RWPE2 (cell line): ENCODE measurements around the gene ZC3H15.
"Not testable (repeated sequence)": the region's sequence is repeated elsewhere in the genome, so short reads cannot be mapped to it uniquely, and the experiment has no call there.

ENCODE experiments used
- ATAC-seq: fragments of 200-7000 bp; cut with Tn5 transposase; 3 replicates; pipeline ENCODE4 v1.9.1; 2021; ENCODE audit warnings: low read depth
- DNase-seq: peaks from one replicate; pipeline ENCODE4 v3.0.0-alpha.2; 2020; ENCODE audit warnings: low spot score
- H3K27ac ChIP-seq: fragments of 450-650 bp; 2 replicates; pipeline ENCODE4 v1.5.1; 2017; ENCODE audit warnings: mild to moderate bottlenecking; ENCODE audit not compliant: poor library complexity, severe bottlenecking
- H3K27me3 ChIP-seq: fragments of 250-450 bp; sonication (Bioruptor Pico); 2 replicates; pipeline ENCODE4 v1.5.1; 2021; ENCODE audit warnings: mild to moderate bottlenecking, moderate library complexity; ENCODE audit not compliant: insufficient read depth, poor library complexity, severe bottlenecking
- H3K36me3 ChIP-seq: fragments of 250-450 bp; sonication (Bioruptor Pico); 2 replicates; pipeline ENCODE4 v1.5.1; 2020; ENCODE audit warnings: low read depth, mild to moderate bottlenecking, moderate library complexity
- H3K4me1 ChIP-seq: fragments of 250-450 bp; sonication (Bioruptor Pico); 2 replicates; pipeline ENCODE4 v1.5.1; 2021; ENCODE audit warnings: mild to moderate bottlenecking, moderate library complexity; ENCODE audit not compliant: insufficient read depth, poor library complexity, severe bottlenecking
- H3K4me3 ChIP-seq: fragments of 250-450 bp; sonication (Bioruptor Pico); 2 replicates; pipeline ENCODE4 v1.5.1; 2021; ENCODE audit warnings: mild to moderate bottlenecking, moderate library complexity; ENCODE audit not compliant: severe bottlenecking
- H3K9me3 ChIP-seq: fragments of 250-450 bp; sonication (Bioruptor Pico); 2 replicates; pipeline ENCODE4 v1.5.1; 2021; ENCODE audit warnings: mild to moderate bottlenecking, moderate library complexity; ENCODE audit not compliant: severe bottlenecking
- CTCF ChIP-seq: fragments of 450-650 bp; IDR thresholded peaks from one replicate; pipeline ENCODE4 v1.5.1; 2017; ENCODE audit warnings: mild to moderate bottlenecking, moderate library complexity; ENCODE audit not compliant: poor library complexity, severe bottlenecking

Gene ZC3H15

DNA sequence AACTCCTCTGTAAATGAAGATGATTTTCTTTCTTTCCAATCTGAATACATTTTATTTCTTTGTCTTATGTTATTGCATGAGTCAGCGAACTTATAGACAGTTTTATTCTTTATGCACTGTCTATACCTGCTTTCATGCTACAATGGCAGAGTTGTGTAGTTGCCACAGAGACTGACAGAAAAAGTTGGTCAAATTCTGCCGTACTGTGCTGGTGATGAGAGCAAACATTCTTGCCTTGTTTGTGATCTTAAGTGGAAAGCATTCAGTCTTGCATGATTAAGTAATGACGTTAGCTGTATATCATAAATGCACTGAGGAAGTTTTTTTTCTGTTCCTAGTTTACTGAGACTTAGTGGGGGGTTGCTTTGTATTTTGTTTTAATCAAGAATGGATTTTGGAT is 32.9 kb downstream of the ZC3H15 start:
- no peak overlapping the region for H3K4me3 ChIP-seq
- no peak overlapping the region for H3K27ac ChIP-seq
- ATAC-seq, result no peak
- no peak for DNase-seq
- H3K4me1 ChIP-seq, result peaks cover 18% of the 10 kb centered on the region
- no peaks in the 10 kb centered on the region for H3K9me3 ChIP-seq
- H3K27me3 ChIP-seq, result no peaks in the 10 kb centered on the region
- TF ChIP-seq CTCF, result no peak
- H3K36me3 ChIP-seq, result peaks cover 22% of the 10 kb centered on the region

- not testable (repeated sequence) for H3K4me1 ChIP-seq, H3K27me3 ChIP-seq, DNase-seq, H3K9me3 ChIP-seq, H3K36me3 ChIP-seq, H3K4me3 ChIP-seq, ATAC-seq, H3K27ac ChIP-seq
Observed at GRCh38 chr2:186521570-186522153, 35.6 kb downstream of the ZC3H15 start.

DNA sequence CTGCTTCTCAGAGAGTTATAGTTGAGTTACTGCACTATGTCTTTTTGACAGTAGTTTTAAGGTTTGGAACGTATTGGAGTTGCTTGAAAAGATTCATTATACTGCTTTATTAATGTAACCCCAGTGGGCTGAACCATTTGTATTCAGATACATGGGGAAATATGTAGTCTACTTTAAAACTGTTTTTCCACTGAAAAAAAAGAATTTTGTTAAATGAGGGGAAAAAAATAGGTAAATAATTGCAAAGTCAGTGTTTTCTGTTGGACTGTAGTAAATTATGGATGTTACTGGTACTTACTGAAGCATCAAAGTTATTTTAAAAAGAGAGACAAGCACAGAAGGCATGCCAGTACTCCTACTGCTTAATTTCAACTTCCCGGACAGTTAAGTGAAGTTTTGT is 36.4 kb downstream of the ZC3H15 start:
- no peak for DNase-seq
- H3K27ac ChIP-seq, result no peak overlapping the region
- H3K4me1 ChIP-seq, result no peaks in the 10 kb centered on the region
- no peak for ATAC-seq
- no peaks in the 10 kb centered on the region for H3K36me3 ChIP-seq
- H3K27me3 ChIP-seq, result no peaks in the 10 kb centered on the region
- H3K9me3 ChIP-seq, result no peaks in the 10 kb centered on the region
- H3K4me3 ChIP-seq, result no peak overlapping the region
- TF ChIP-seq CTCF, result no peak

- Histone ChIP-seq H3K4me1 (no peaks in the 10 kb centered on the region), H3K4me3 (no peak overlapping the region), H3K36me3 (no peaks in the 10 kb centered on the region), H3K9me3 (no peaks in the 10 kb centered on the region), H3K27ac (no peak overlapping the region), H3K27me3 (no peaks in the 10 kb centered on the region)
- TF ChIP-seq CTCF, result no peak
- DNase-seq, result no peak
- ATAC-seq, result no peak
Observed at GRCh38 chr2:186523791-186524190, 37.7 kb downstream of the ZC3H15 start.

DNA sequence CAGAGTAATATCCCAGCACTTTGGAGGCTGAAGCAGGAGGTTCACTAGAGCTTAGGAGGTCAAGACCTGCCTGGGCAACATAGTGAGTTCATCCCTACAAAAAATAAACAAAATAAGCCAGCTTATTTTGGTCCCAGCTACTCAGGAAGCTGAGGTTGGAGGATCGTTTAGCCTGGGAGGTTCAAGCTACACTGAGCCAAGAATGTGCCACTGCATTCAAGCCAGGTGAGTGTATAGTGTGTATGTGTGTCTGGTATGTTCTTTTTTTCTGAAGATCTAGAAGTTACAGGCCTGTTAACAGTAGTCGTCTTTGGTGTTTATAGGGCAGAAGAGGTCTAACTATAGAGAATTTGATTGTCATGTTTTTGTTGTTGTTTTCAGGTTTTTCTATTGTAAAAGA is 40.2 kb downstream of the ZC3H15 start:
- Histone ChIP-seq H3K4me3 (no peak overlapping the region), H3K27me3 (no peaks in the 10 kb centered on the region), H3K36me3 (no peaks in the 10 kb centered on the region), H3K4me1 (no peaks in the 10 kb centered on the region), H3K9me3 (no peaks in the 10 kb centered on the region), H3K27ac (no peak overlapping the region)
- no peak for TF ChIP-seq CTCF
- DNase-seq, result no peak
- ATAC-seq, result no peak
